B cell (primary cell): ENCODE measurements around the gene UNC119. TPM values are rescaled to one million over a fixed set of nuclear protein-coding genes. Genes with fewer than 3 reads are reported as not detected.

Experiments used
- ATAC-seq: fragments of 200-7000 bp; cut with Tn5 transposase; one replicate; pipeline ENCODE4 v1.10.0; 2021; ENCODE audit warnings: low read depth, mild to moderate bottlenecking, moderate number of reproducible peaks, moderate library complexity
- CTCF ChIA-PET: fragments of 350-600 bp; sonication (Branson Sonifier 250); formaldehyde crosslinking; loops from one replicate; lab custom pipeline; 2021; ENCODE audit warnings: antibody characterized with exemption, inconsistent platforms; lab: Charles Lee
- POLR2A ChIA-PET: fragments of 350-600 bp; sonication (Branson Sonifier 250); formaldehyde crosslinking; loops from one replicate; lab custom pipeline; 2021; ENCODE audit warnings: antibody characterized with exemption; lab: Charles Lee
- DNase-seq: peaks from one replicate; pipeline ENCODE4 v3.0.0; 2013
- H2AFZ ChIP-seq: 2 replicates; pipeline ENCODE4 v1.6.1; 2012; ENCODE audit warnings: mild to moderate bottlenecking, low read depth, low read length; ENCODE audit not compliant: insufficient read depth, poor library complexity, severe bottlenecking
- H3K27ac ChIP-seq, 2 donors: 1 replicate in 1 of 2; 2 replicates in 1 of 2; pipeline ENCODE4 v1.5.1; 2012 to 2013; ENCODE audit warnings: low read length in 2 of 2, mild to moderate bottlenecking in 2 of 2, moderate library complexity in 1 of 2
- H3K27me3 ChIP-seq, 4 experiments: fragments of 200-600 bp in 1 of 4; sonication (generic) in 1 of 4; replicated peaks in 1 of 4; 1 replicate in 2 of 4; 2 replicates in 2 of 4; pipeline versions ENCODE4 v1.6.1 to v1.7.0; 2013 to 2016; ENCODE audit warnings: low read length in 3 of 4, mild to moderate bottlenecking in 2 of 4, mixed read lengths in 1 of 4, moderate library complexity in 1 of 4; ENCODE audit not compliant: insufficient read depth in 4 of 4, control insufficient read depth in 3 of 4; ENCODE audit errors: control extremely low read depth in 1 of 4
- H3K36me3 ChIP-seq, 2 experiments: replicated peaks in 1 of 2; 1 replicate in 1 of 2; 2 replicates in 1 of 2; pipeline versions ENCODE4 v1.6.1 to v1.7.1; 2013; ENCODE audit warnings: low read length in 1 of 2; ENCODE audit not compliant: insufficient read depth in 2 of 2, control insufficient read depth in 1 of 2; ENCODE audit errors: control extremely low read depth in 1 of 2, extremely low read depth in 1 of 2
- H3K4me1 ChIP-seq, 2 donors: fragments of 200-600 bp in 1 of 2; sonication (generic) in 1 of 2; 1 replicate in 1 of 2; 2 replicates in 1 of 2; pipeline versions ENCODE4 v1.5.1 to v1.6.1; 2013 to 2017; ENCODE audit warnings: low read length in 2 of 2; ENCODE audit not compliant: control insufficient read depth in 2 of 2, insufficient read depth in 2 of 2
- H3K4me2 ChIP-seq: replicated peaks from 2 replicates; pipeline ENCODE3; 2012; ENCODE audit warnings: mild to moderate bottlenecking, low read depth, low read length; ENCODE audit not compliant: poor library complexity, severe bottlenecking
- H3K4me3 ChIP-seq, 5 experiments: fragments of 200-600 bp in 1 of 5; sonication (generic) in 1 of 5; 1 replicate in 3 of 5; 2 replicates in 2 of 5; pipeline versions ENCODE4 v1.5.1 to v1.7.0; 2011 to 2016; ENCODE audit warnings: low read length in 4 of 5, mild to moderate bottlenecking in 4 of 5, low read depth in 2 of 5, control low read depth in 1 of 5, moderate library complexity in 1 of 5; ENCODE audit not compliant: insufficient read depth in 1 of 5; ENCODE audit errors: control extremely low read depth in 1 of 5, extremely low read depth in 1 of 5
- H3K79me2 ChIP-seq: fragments of 200-600 bp; sonication (generic); one replicate; pipeline ENCODE4 v1.6.0; 2016; ENCODE audit warnings: low read length; ENCODE audit not compliant: control insufficient read depth, insufficient read depth
- H3K9ac ChIP-seq: fragments of 200-600 bp; sonication (generic); 2 replicates; pipeline ENCODE4 v1.6.1; 2017; ENCODE audit warnings: mild to moderate bottlenecking, low read length, moderate library complexity
- H3K9me3 ChIP-seq, 3 donors: one replicate each; pipeline versions ENCODE4 v1.6.1 to v1.7.1; 2013; ENCODE audit warnings: low read length in 2 of 3; ENCODE audit not compliant: control insufficient read depth in 2 of 3, insufficient read depth in 1 of 3; ENCODE audit errors: control extremely low read depth in 1 of 3
- H4K20me1 ChIP-seq: 2 replicates; pipeline ENCODE4 v1.6.0; 2012; ENCODE audit warnings: mild to moderate bottlenecking, low read length; ENCODE audit not compliant: insufficient read depth, control insufficient read depth, poor library complexity, severe bottlenecking
- H3K27ac Mint-ChIP-seq: one replicate; pipeline ENCODE4 v1.8.0; 2021; ENCODE audit warnings: mixed read lengths
- H3K27me3 Mint-ChIP-seq: one replicate; pipeline ENCODE4 v1.8.0; 2021; ENCODE audit warnings: mixed read lengths
- H3K4me1 Mint-ChIP-seq: one replicate; pipeline ENCODE4 v1.8.0; 2021; ENCODE audit warnings: mixed read lengths
- H3K4me3 Mint-ChIP-seq: one replicate; pipeline ENCODE4 v1.8.0; 2021; ENCODE audit warnings: mixed read lengths
- H3K9me3 Mint-ChIP-seq: one replicate; pipeline ENCODE4 v1.8.0; 2022; ENCODE audit warnings: mixed read lengths; ENCODE audit not compliant: insufficient read depth
- EZH2 ChIP-seq: IDR thresholded peaks from 2 replicates; pipeline ENCODE4 v1.6.1; 2012; ENCODE audit warnings: borderline replicate concordance, low read depth, mild to moderate bottlenecking, moderate library complexity, low read length; ENCODE audit not compliant: insufficient read depth, poor library complexity, severe bottlenecking
- WGBS: methylation state at CpG from one replicate; pipeline ENCODE4 v1.1.5; 2013; ENCODE audit warnings: missing lambda C conversion rate; ENCODE audit not compliant: insufficient coverage; 5-methylcytosine and 5-hydroxymethylcytosine counted together
- intact Hi-C: fragments of 100-400 bp; cut with micrococcal nuclease; formaldehyde crosslinking; loops from one replicate; pipeline ENCODE4 v1.10.0; 2022
- polyA plus RNA-seq: library from polyadenylated mRNA; depleted of rRNA; stranded (reverse); fragments of >200 nt; gene quantifications from 2 replicates; pipeline ENCODE4 v1.2.3, GENCODE V29; 2012
- total RNA-seq, 2 donors: library from RNA; stranded (reverse); fragments of 120-200 nt in 1 of 2; gene quantifications; 1 replicate in 1 of 2; 2 replicates in 1 of 2; pipeline versions ENCODE4 v1.2.3 to v1.2.4, GENCODE V29; 2013 to 2022
- TF ChIP-seq, protein P1 (sequence below): fragments of 200-600 bp; IDR thresholded peaks from one replicate; pipeline ENCODE4 v1.8.0; 2022; ENCODE audit warnings: antibody characterized with exemption, mild to moderate bottlenecking

UNC119 gene
- total and polyA plus RNA-seq, 2 donors (not counting 1 experiment from before 2014, with no cell fraction given): 75.3 to 174 TPM

DNA sequence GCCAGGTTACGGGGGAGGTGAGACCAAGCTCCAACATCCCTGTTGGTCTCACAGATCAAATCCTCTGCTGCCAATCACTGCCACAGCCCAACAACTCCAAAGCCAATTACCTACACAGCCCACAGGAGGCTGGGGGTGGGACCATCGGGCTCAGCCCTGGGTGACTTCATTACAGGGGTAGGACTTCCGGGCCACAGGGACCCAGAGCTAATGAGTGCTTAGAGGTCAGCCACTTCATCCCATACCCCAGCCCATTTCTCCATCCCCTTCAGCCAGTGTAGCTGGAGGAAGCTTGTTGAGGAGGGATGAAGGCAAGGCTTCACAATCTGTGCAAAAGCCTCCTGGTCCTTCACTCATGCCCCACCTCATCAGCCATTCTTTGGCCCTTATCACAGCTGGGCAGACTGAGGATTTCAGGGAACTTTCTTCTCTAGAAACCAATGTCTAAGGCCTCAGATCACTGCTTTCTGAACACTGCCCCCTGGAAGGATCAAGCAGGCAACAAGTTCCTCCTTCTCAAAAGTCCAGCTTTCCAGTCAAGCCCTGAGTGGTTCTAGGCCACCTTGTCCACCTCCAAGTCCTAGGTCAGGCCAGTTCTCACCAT, 40.5 kb downstream of the UNC119 start:
- no peaks in the 10 kb centered on the region for H3K4me1 ChIP-seq
- ChIA-PET POLR2A (no interaction called here), CTCF (interaction anchor here (1.1 kb wide), 1 partner anchor 19 kb away, joined by 3 read pairs; no protein-coding TSS in a partner anchor)
- no peak overlapping the region for H3K4me3 Mint-ChIP-seq
- no peak for TF ChIP-seq EZH2
- TF ChIP-seq, protein P1, sequence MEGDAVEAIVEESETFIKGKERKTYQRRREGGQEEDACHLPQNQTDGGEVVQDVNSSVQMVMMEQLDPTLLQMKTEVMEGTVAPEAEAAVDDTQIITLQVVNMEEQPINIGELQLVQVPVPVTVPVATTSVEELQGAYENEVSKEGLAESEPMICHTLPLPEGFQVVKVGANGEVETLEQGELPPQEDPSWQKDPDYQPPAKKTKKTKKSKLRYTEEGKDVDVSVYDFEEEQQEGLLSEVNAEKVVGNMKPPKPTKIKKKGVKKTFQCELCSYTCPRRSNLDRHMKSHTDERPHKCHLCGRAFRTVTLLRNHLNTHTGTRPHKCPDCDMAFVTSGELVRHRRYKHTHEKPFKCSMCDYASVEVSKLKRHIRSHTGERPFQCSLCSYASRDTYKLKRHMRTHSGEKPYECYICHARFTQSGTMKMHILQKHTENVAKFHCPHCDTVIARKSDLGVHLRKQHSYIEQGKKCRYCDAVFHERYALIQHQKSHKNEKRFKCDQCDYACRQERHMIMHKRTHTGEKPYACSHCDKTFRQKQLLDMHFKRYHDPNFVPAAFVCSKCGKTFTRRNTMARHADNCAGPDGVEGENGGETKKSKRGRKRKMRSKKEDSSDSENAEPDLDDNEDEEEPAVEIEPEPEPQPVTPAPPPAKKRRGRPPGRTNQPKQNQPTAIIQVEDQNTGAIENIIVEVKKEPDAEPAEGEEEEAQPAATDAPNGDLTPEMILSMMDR: no peak
- DNase-seq (no peak), ATAC-seq (no peak)
- H3K4me2 ChIP-seq: no peak overlapping the region
- no peak overlapping the region for H2AFZ ChIP-seq
- no peaks in the 10 kb centered on the region for H3K4me1 Mint-ChIP-seq
- no peaks in the 10 kb centered on the region for H4K20me1 ChIP-seq
- intact Hi-C loops: no loop called here
- H3K27me3 ChIP-seq: peaks cover 0 to 28% (median 5%) of the 10 kb centered on the region in 4 experiments
- peaks cover 33% of the 10 kb centered on the region for H3K27me3 Mint-ChIP-seq
- H3K27ac Mint-ChIP-seq: no peak overlapping the region
- no peaks in the 10 kb centered on the region for H3K79me2 ChIP-seq
- H3K9me3 Mint-ChIP-seq: no peaks in the 10 kb centered on the region
- no peaks in the 10 kb centered on the region for H3K36me3 ChIP-seq
- H3K4me3 ChIP-seq: no peak overlapping the region
- H3K27ac ChIP-seq: no peak overlapping the region
- no peak overlapping the region for H3K9ac ChIP-seq
- WGBS: 100% methylated on average over 1 of the region's 3 CpGs
- no peaks in the 10 kb centered on the region for H3K9me3 ChIP-seq

DNA sequence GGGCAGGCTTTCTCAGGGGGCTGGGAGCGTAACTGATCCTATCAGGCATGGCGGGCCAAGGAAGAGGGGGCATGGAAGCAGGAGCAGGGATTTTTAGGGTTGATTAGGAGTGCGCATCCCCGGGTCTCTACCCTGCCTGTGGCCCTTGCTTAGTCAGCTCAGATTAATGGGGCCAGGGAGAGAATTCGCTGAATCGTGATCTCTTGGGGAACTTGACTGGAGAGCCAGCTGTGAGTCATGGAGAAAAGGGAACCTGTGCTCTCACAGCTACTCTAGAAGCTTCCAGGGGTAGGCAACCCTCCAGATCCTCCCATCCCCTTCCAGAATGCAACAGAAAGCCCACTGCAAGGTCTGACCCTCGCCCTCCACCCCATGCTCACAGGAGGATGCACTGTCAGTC, 42.6 kb downstream of the UNC119 start:
- H3K27me3 Mint-ChIP-seq: peaks cover 33% of the 10 kb centered on the region
- Histone ChIP-seq H3K4me1 (no peaks in the 10 kb centered on the region), H2AFZ (no peak overlapping the region), H3K27me3 (peaks cover 0 to 28% (median 5%) of the 10 kb centered on the region in 4 experiments), H3K79me2 (no peaks in the 10 kb centered on the region), H3K9ac (no peak overlapping the region), H3K36me3 (no peaks in the 10 kb centered on the region), H3K4me2 (no peak overlapping the region), H3K27ac (no peak overlapping the region), H3K4me3 (no peak overlapping the region), H3K9me3 (no peaks in the 10 kb centered on the region), H4K20me1 (no peaks in the 10 kb centered on the region)
- WGBS: 84% methylated on average over 5 of the region's 7 CpGs
- ChIA-PET POLR2A (no interaction called here), CTCF (no interaction called here)
- no peak overlapping the region for H3K27ac Mint-ChIP-seq
- no peaks in the 10 kb centered on the region for H3K4me1 Mint-ChIP-seq
- TF ChIP-seq, protein P1: no peak
- TF ChIP-seq EZH2: no peak
- H3K9me3 Mint-ChIP-seq: no peaks in the 10 kb centered on the region
- no peak for ATAC-seq
- no peak overlapping the region for H3K4me3 Mint-ChIP-seq
- intact Hi-C loops: no loop called here
- no peak for DNase-seq
